HepG2 (cell line): Measurements from ENCODE around the gene SOX12. TPM values are rescaled to one million over a fixed set of nuclear protein-coding genes. Genes with fewer than 3 reads are reported as not detected.

ENCODE experiments used
- AKAP8 ChIP-seq: sonication (generic); formaldehyde crosslinking; IDR thresholded peaks from 2 replicates; pipeline ENCODE4 v1.5.1; 2020; ENCODE audit warnings: mild to moderate bottlenecking, missing genetic modification reagents
- HNRNPK ChIP-seq: fragments of 200-400 bp; formaldehyde crosslinking; IDR thresholded peaks from 2 replicates; pipeline ENCODE4 v1.6.1; 2018; ENCODE audit warnings: low read length, low read depth, moderate library complexity, mild to moderate bottlenecking; ENCODE audit not compliant: poor library complexity, severe bottlenecking
- IKZF4 ChIP-seq: sonication (generic); formaldehyde crosslinking; IDR thresholded peaks from 2 replicates; pipeline ENCODE4 v1.5.1; 2020; ENCODE audit warnings: borderline replicate concordance, mild to moderate bottlenecking, low read depth, missing genetic modification reagents; ENCODE audit errors: not compliant biosample characterization
- JARID2 ChIP-seq: sonication (generic); formaldehyde crosslinking; IDR thresholded peaks from 2 replicates; pipeline ENCODE4 v1.8.1; 2023; ENCODE audit warnings: missing genetic modification reagents, inconsistent platforms; ENCODE audit not compliant: insufficient replicate concordance
- POLR2AphosphoS2 ChIP-seq: IDR thresholded peaks from 2 replicates; pipeline ENCODE4 v1.6.1; 2011; ENCODE audit warnings: low read depth, low read length, improper control_type of control experiment
- TCF7L2 ChIP-seq: IDR thresholded peaks from 2 replicates; pipeline ENCODE4 v1.6.1; 2011; ENCODE audit warnings: mild to moderate bottlenecking, low read depth, low read length, moderate library complexity
- ZNF282 ChIP-seq: fragments of 450-650 bp; IDR thresholded peaks from 2 replicates; pipeline ENCODE4 v1.6.1; 2018; ENCODE audit not compliant: partially characterized antibody
- ZNF878 ChIP-seq: sonication (generic); formaldehyde crosslinking; IDR thresholded peaks from 2 replicates; pipeline ENCODE4 v1.8.1; 2023; ENCODE audit warnings: mild to moderate bottlenecking, missing genetic modification reagents, moderate library complexity
- ZNF891 ChIP-seq: sonication (generic); formaldehyde crosslinking; IDR thresholded peaks from 2 replicates; pipeline ENCODE4 v1.5.0; 2020; ENCODE audit warnings: mild to moderate bottlenecking, missing genetic modification reagents
- polyA plus RNA-seq, 8 experiments: library from polyadenylated mRNA; depleted of rRNA in 3 of 8; stranded (reverse) in 7 of 8; unstranded in 1 of 8; fragments of >200 nt; fragmentation: Illumina TruSeq in 4 of 8; extraction: Trizol in 4 of 8; gene quantifications; 2 replicates each; pipeline versions ENCODE4 v1.2.1 to v1.2.3, GENCODE V29; 2011 to 2016; ENCODE audit warnings: low read depth in 4 of 8, missing spikeins in 1 of 8, mixed read lengths in 1 of 8; ENCODE audit not compliant: insufficient read depth in 1 of 8
- total RNA-seq, 5 experiments: library from RNA; depleted of rRNA; stranded (reverse); fragments of >200 nt; fragmentation: Illumina TruSeq; extraction: Trizol; gene quantifications; 2 replicates each; pipeline ENCODE4 v1.2.3, GENCODE V29; 2016; ENCODE audit warnings: low read depth in 1 of 5
- TF ChIP-seq, protein P1 (sequence below): sonication (generic); formaldehyde crosslinking; IDR thresholded peaks from 2 replicates; pipeline ENCODE4 v1.9.0; 2021; ENCODE audit warnings: missing genetic modification reagents, mild to moderate bottlenecking, borderline replicate concordance
- TF ChIP-seq, protein P2 (sequence below): sonication (generic); formaldehyde crosslinking; IDR thresholded peaks from 2 replicates; pipeline ENCODE4 v1.5.0; 2020; ENCODE audit warnings: mild to moderate bottlenecking, missing genetic modification reagents, borderline replicate concordance
- TF ChIP-seq, protein P3 (sequence below): sonication (generic); formaldehyde crosslinking; IDR thresholded peaks from 2 replicates; pipeline ENCODE4 v1.5.1; 2020; ENCODE audit warnings: mild to moderate bottlenecking, missing genetic modification reagents, borderline replicate concordance

The SOX12 gene
- total and polyA plus RNA-seq, 2 of the 13 experiments (the other 11 are each of a cell fraction or from before 2014, with no cell fraction given): 10.0 to 18.7 TPM

DNA sequence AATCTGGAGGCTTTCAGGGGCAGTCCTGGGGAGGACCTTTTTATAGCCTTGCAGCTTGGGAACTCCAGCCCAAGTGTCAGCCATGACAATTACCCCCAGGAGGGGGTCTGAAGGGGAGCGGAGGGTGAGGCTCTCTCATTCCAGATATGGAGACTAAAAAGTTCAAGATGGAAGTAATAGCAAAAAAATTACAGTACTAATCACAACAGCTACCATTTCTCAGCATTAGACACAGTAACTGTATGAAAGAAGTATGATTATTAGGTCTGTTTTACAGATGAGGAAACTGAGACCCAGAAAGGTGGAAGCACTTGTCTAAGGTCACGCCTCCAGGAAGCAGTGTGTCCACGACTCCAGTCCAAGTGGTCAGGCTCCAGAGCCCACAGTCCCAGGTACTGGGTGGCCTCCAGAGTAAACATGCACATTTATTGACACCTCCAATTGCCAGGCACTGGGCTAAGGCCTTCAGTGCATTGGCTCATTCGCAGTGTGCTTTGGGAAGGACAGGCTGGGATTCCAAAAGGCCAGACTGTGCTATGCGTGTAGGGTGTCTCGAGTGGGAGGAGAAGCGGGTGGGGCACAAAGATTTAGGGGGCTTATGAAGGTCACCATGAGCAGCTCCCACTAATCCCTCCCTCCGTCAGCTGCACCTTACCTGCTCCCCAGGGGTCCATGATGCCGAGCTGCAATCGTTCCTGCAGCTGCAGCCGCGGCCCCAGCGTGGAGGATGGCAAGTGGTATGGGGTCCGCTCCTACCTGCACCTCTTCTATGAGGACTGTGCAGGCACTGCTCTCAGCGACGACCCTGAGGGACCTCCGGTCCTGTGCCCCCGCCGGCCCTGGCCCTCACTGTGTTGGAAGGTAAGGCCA lies 23.9 kb downstream of the SOX12 start (continued):
- no peak for TF ChIP-seq POLR2AphosphoS2
- TF ChIP-seq AKAP8 (CRISPR knock-in tag): no peak
- TF ChIP-seq ZNF282: no peak
- TF ChIP-seq, protein P1, sequence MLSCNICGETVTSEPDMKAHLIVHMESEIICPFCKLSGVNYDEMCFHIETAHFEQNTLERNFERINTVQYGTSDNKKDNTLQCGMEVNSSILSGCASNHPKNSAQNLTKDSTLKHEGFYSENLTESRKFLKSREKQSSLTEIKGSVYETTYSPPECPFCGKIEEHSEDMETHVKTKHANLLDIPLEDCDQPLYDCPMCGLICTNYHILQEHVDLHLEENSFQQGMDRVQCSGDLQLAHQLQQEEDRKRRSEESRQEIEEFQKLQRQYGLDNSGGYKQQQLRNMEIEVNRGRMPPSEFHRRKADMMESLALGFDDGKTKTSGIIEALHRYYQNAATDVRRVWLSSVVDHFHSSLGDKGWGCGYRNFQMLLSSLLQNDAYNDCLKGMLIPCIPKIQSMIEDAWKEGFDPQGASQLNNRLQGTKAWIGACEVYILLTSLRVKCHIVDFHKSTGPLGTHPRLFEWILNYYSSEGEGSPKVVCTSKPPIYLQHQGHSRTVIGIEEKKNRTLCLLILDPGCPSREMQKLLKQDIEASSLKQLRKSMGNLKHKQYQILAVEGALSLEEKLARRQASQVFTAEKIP (CRISPR knock-in tag): no peak
- TF ChIP-seq, protein P2, sequence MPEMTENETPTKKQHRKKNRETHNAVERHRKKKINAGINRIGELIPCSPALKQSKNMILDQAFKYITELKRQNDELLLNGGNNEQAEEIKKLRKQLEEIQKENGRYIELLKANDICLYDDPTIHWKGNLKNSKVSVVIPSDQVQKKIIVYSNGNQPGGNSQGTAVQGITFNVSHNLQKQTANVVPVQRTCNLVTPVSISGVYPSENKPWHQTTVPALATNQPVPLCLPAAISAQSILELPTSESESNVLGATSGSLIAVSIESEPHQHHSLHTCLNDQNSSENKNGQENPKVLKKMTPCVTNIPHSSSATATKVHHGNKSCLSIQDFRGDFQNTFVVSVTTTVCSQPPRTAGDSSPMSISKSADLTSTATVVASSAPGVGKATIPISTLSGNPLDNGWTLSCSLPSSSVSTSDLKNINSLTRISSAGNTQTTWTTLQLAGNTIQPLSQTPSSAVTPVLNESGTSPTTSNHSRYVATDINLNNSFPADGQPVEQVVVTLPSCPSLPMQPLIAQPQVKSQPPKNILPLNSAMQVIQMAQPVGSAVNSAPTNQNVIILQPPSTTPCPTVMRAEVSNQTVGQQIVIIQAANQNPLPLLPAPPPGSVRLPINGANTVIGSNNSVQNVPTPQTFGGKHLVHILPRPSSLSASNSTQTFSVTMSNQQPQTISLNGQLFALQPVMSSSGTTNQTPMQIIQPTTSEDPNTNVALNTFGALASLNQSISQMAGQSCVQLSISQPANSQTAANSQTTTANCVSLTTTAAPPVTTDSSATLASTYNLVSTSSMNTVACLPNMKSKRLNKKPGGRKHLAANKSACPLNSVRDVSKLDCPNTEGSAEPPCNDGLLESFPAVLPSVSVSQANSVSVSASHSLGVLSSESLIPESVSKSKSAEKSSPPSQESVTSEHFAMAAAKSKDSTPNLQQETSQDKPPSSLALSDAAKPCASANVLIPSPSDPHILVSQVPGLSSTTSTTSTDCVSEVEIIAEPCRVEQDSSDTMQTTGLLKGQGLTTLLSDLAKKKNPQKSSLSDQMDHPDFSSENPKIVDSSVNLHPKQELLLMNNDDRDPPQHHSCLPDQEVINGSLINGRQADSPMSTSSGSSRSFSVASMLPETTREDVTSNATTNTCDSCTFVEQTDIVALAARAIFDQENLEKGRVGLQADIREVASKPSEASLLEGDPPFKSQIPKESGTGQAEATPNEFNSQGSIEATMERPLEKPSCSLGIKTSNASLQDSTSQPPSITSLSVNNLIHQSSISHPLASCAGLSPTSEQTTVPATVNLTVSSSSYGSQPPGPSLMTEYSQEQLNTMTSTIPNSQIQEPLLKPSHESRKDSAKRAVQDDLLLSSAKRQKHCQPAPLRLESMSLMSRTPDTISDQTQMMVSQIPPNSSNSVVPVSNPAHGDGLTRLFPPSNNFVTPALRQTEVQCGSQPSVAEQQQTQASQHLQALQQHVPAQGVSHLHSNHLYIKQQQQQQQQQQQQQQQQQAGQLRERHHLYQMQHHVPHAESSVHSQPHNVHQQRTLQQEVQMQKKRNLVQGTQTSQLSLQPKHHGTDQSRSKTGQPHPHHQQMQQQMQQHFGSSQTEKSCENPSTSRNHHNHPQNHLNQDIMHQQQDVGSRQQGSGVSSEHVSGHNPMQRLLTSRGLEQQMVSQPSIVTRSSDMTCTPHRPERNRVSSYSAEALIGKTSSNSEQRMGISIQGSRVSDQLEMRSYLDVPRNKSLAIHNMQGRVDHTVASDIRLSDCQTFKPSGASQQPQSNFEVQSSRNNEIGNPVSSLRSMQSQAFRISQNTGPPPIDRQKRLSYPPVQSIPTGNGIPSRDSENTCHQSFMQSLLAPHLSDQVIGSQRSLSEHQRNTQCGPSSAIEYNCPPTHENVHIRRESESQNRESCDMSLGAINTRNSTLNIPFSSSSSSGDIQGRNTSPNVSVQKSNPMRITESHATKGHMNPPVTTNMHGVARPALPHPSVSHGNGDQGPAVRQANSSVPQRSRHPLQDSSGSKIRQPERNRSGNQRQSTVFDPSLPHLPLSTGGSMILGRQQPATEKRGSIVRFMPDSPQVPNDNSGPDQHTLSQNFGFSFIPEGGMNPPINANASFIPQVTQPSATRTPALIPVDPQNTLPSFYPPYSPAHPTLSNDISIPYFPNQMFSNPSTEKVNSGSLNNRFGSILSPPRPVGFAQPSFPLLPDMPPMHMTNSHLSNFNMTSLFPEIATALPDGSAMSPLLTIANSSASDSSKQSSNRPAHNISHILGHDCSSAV (CRISPR knock-in tag): no peak
- TF ChIP-seq HNRNPK: no peak
- no peak for TF ChIP-seq TCF7L2
- TF ChIP-seq IKZF4 (CRISPR knock-in tag): no peak
- no peak for TF ChIP-seq ZNF878
- TF ChIP-seq, protein P3, sequence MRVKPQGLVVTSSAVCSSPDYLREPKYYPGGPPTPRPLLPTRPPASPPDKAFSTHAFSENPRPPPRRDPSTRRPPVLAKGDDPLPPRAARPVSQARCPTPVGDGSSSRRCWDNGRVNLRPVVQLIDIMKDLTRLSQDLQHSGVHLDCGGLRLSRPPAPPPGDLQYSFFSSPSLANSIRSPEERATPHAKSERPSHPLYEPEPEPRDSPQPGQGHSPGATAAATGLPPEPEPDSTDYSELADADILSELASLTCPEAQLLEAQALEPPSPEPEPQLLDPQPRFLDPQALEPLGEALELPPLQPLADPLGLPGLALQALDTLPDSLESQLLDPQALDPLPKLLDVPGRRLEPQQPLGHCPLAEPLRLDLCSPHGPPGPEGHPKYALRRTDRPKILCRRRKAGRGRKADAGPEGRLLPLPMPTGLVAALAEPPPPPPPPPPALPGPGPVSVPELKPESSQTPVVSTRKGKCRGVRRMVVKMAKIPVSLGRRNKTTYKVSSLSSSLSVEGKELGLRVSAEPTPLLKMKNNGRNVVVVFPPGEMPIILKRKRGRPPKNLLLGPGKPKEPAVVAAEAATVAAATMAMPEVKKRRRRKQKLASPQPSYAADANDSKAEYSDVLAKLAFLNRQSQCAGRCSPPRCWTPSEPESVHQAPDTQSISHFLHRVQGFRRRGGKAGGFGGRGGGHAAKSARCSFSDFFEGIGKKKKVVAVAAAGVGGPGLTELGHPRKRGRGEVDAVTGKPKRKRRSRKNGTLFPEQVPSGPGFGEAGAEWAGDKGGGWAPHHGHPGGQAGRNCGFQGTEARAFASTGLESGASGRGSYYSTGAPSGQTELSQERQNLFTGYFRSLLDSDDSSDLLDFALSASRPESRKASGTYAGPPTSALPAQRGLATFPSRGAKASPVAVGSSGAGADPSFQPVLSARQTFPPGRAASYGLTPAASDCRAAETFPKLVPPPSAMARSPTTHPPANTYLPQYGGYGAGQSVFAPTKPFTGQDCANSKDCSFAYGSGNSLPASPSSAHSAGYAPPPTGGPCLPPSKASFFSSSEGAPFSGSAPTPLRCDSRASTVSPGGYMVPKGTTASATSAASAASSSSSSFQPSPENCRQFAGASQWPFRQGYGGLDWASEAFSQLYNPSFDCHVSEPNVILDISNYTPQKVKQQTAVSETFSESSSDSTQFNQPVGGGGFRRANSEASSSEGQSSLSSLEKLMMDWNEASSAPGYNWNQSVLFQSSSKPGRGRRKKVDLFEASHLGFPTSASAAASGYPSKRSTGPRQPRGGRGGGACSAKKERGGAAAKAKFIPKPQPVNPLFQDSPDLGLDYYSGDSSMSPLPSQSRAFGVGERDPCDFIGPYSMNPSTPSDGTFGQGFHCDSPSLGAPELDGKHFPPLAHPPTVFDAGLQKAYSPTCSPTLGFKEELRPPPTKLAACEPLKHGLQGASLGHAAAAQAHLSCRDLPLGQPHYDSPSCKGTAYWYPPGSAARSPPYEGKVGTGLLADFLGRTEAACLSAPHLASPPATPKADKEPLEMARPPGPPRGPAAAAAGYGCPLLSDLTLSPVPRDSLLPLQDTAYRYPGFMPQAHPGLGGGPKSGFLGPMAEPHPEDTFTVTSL (CRISPR knock-in tag): no peak
- TF ChIP-seq ZNF891 (CRISPR knock-in tag): no peak; the same call in 1 of the 2 replicates
- TF ChIP-seq JARID2: no peak
